Body of pancreas (tissue), 4 donors: ENCODE measurements around the gene KNDC1.

Experiments
- POLR2A ChIP-seq, 3 donors: fragments of 450-650 bp; IDR thresholded peaks; one replicate each; pipeline ENCODE4 v1.6.1; 2016; ENCODE audit warnings: antibody characterized with exemption in 3 of 3, mild to moderate bottlenecking in 2 of 3
- TF ChIP-seq, protein P1 (sequence below), 7 experiments: fragments of 450-650 bp in 4 of 7; fragments of 200-600 bp in 3 of 7; sonication (generic) in 3 of 7; IDR thresholded peaks; one replicate each; pipeline ENCODE4 v1.5.1; 2016 to 2019; ENCODE audit warnings: antibody characterized with exemption in 7 of 7

DNA sequence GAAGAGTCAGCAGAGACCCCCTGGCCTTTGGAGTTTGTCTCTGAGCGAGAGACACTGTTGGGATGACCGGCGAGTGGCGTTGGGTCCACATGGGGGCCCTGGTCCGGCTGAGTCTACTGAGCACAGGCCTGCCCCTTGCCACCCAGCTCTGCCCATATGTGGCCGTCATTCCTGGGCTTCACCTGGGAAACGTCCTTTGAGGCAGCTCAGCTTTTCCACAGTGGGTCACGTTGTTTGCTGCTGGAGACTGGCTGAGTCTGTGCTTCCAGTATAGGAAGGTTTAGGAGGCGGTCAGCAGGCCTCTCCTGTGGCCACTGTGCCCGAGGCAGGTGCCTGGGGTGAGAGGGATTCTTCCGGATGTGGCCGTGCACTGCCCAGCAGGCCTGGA lies 99.6 kb downstream of the KNDC1 start:
- TF ChIP-seq POLR2A (IDR thresholded peaks at IDR 0.05): no peak
- TF ChIP-seq, protein P1, sequence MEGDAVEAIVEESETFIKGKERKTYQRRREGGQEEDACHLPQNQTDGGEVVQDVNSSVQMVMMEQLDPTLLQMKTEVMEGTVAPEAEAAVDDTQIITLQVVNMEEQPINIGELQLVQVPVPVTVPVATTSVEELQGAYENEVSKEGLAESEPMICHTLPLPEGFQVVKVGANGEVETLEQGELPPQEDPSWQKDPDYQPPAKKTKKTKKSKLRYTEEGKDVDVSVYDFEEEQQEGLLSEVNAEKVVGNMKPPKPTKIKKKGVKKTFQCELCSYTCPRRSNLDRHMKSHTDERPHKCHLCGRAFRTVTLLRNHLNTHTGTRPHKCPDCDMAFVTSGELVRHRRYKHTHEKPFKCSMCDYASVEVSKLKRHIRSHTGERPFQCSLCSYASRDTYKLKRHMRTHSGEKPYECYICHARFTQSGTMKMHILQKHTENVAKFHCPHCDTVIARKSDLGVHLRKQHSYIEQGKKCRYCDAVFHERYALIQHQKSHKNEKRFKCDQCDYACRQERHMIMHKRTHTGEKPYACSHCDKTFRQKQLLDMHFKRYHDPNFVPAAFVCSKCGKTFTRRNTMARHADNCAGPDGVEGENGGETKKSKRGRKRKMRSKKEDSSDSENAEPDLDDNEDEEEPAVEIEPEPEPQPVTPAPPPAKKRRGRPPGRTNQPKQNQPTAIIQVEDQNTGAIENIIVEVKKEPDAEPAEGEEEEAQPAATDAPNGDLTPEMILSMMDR (IDR thresholded peaks at IDR 0.05): no peak
